HEK293 (cell line): ENCODE measurements around the gene FNDC3A.

Experiments used
- CTCF ChIA-PET: fragments of 350-600 bp; formaldehyde crosslinking; extraction: SDS; loops from one replicate; lab custom pipeline; 2021; ENCODE audit warnings: antibody characterized with exemption; lab: Yijun Ruan, JAX
- POLR2A ChIA-PET: fragments of 300-600 bp; formaldehyde crosslinking; extraction: SDS; loops from one replicate; lab custom pipeline; 2020; ENCODE audit warnings: antibody characterized with exemption, inconsistent platforms; lab: Yijun Ruan, JAX
- H3K27ac ChIP-seq: fragments of 200-500 bp; sonication (Bioruptor generic); 2 replicates; pipeline ENCODE4 v1.5.1; 2014; ENCODE audit warnings: low read depth, low read length, control low read depth, inconsistent platforms; ENCODE audit errors: extremely low read depth
- H3K36me3 ChIP-seq, 2 experiments: fragments of 200-500 bp in 1 of 2; sonication (Bioruptor generic) in 1 of 2; 1 replicate in 1 of 2; 2 replicates in 1 of 2; pipeline ENCODE4 v1.5.1; 2014 to 2017; ENCODE audit warnings: inconsistent platforms in 2 of 2, low read length in 2 of 2; ENCODE audit not compliant: control insufficient read depth in 2 of 2, insufficient read depth in 1 of 2
- H3K4me1 ChIP-seq: fragments of 200-500 bp; sonication (Bioruptor generic); 2 replicates; pipeline ENCODE4 v1.5.1; 2014; ENCODE audit warnings: mild to moderate bottlenecking, low read length, inconsistent platforms; ENCODE audit not compliant: control insufficient read depth, insufficient read depth
- H3K4me3 ChIP-seq: 2 replicates; pipeline ENCODE4 v1.5.1; 2011; ENCODE audit warnings: low read depth, mild to moderate bottlenecking, control low read depth, low read length, moderate library complexity
- H3K9me3 ChIP-seq: fragments of 200-500 bp; sonication (Bioruptor generic); 2 replicates; pipeline ENCODE4 v1.5.1; 2014; ENCODE audit warnings: low read depth, low read length, inconsistent platforms; ENCODE audit not compliant: control insufficient read depth, insufficient read depth
- IKZF3 ChIP-seq: fragments of 450-650 bp; IDR thresholded peaks from 2 replicates; pipeline ENCODE4 v1.5.0; 2018; ENCODE audit warnings: missing biosample characterization, mild to moderate bottlenecking, missing genetic modification characterization, moderate library complexity
- KLF17 ChIP-seq: fragments of 450-650 bp; formaldehyde crosslinking; IDR thresholded peaks from 2 replicates; pipeline ENCODE4 v1.5.1; 2016; ENCODE audit warnings: missing biosample characterization, missing genetic modification characterization
- SCRT2 ChIP-seq: fragments of 450-650 bp; formaldehyde crosslinking; IDR thresholded peaks from 2 replicates; pipeline ENCODE4 v1.5.1; 2016; ENCODE audit warnings: missing biosample characterization, missing genetic modification characterization
- SP3 ChIP-seq: fragments of 450-650 bp; formaldehyde crosslinking; IDR thresholded peaks from 2 replicates; pipeline ENCODE4 v1.5.1; 2016; ENCODE audit warnings: missing biosample characterization, missing genetic modification characterization
- TCF7L2 ChIP-seq: IDR thresholded peaks from 2 replicates; pipeline ENCODE4 v1.6.1; 2011; ENCODE audit warnings: low read depth, mild to moderate bottlenecking, inconsistent platforms, low read length, moderate library complexity, borderline replicate concordance
- ZNF112 ChIP-seq: fragments of 450-650 bp; formaldehyde crosslinking; IDR thresholded peaks from 2 replicates; pipeline ENCODE4 v1.5.0; 2017; ENCODE audit warnings: missing biosample characterization, missing genetic modification characterization
- ZNF16 ChIP-seq: fragments of 450-650 bp; formaldehyde crosslinking; IDR thresholded peaks from 2 replicates; pipeline ENCODE4 v1.5.1; 2016; ENCODE audit warnings: low read depth, missing biosample characterization, missing genetic modification characterization
- ZNF184 ChIP-seq: fragments of 450-650 bp; IDR thresholded peaks from 2 replicates; pipeline ENCODE4 v1.5.1; 2018; ENCODE audit warnings: missing biosample characterization, mild to moderate bottlenecking, missing genetic modification characterization
- ZNF223 ChIP-seq: fragments of 450-650 bp; formaldehyde crosslinking; IDR thresholded peaks from 2 replicates; pipeline ENCODE4 v1.5.1; 2016; ENCODE audit warnings: missing biosample characterization, missing genetic modification characterization
- ZNF350 ChIP-seq: fragments of 450-650 bp; formaldehyde crosslinking; IDR thresholded peaks from 2 replicates; pipeline ENCODE4 v1.5.0; 2017; ENCODE audit warnings: missing biosample characterization, mild to moderate bottlenecking, missing genetic modification characterization
- ZNF558 ChIP-seq: fragments of 450-650 bp; formaldehyde crosslinking; IDR thresholded peaks from 2 replicates; pipeline ENCODE4 v1.5.1; 2016; ENCODE audit warnings: missing biosample characterization, missing genetic modification characterization
- ZNF560 ChIP-seq: fragments of 450-650 bp; formaldehyde crosslinking; IDR thresholded peaks from 2 replicates; pipeline ENCODE4 v1.5.1; 2017; ENCODE audit warnings: missing biosample characterization, missing genetic modification characterization, borderline replicate concordance
- ZNF561 ChIP-seq: fragments of 450-650 bp; IDR thresholded peaks from 2 replicates; pipeline ENCODE4 v1.5.1; 2018; ENCODE audit warnings: missing biosample characterization, missing genetic modification characterization, borderline replicate concordance
- ZNF639 ChIP-seq: fragments of 450-650 bp; formaldehyde crosslinking; IDR thresholded peaks from 2 replicates; pipeline ENCODE4 v1.5.1; 2016; ENCODE audit warnings: missing biosample characterization, missing genetic modification characterization
- ZNF664 ChIP-seq: fragments of 450-650 bp; formaldehyde crosslinking; IDR thresholded peaks from 2 replicates; pipeline ENCODE4 v1.5.1; 2016; ENCODE audit warnings: missing biosample characterization, missing genetic modification characterization
- ZNF707 ChIP-seq: fragments of 450-650 bp; formaldehyde crosslinking; IDR thresholded peaks from 2 replicates; pipeline ENCODE4 v1.5.1; 2016; ENCODE audit warnings: missing biosample characterization, missing genetic modification characterization
- ZNF76 ChIP-seq: fragments of 450-650 bp; formaldehyde crosslinking; IDR thresholded peaks from 2 replicates; pipeline ENCODE4; 2016; ENCODE audit warnings: low read depth, missing biosample characterization, missing genetic modification characterization, borderline replicate concordance
- ZNF777 ChIP-seq: fragments of 450-650 bp; formaldehyde crosslinking; IDR thresholded peaks from 2 replicates; pipeline ENCODE4 v1.5.1; 2017; ENCODE audit warnings: missing biosample characterization, missing genetic modification characterization, borderline replicate concordance
- TF ChIP-seq, protein P1 (sequence below): fragments of 450-650 bp; IDR thresholded peaks from 2 replicates; pipeline ENCODE4 v1.5.1; 2018; ENCODE audit warnings: missing biosample characterization, mild to moderate bottlenecking, missing genetic modification characterization
- TF ChIP-seq, protein P2 (sequence below): fragments of 450-650 bp; formaldehyde crosslinking; IDR thresholded peaks from 2 replicates; pipeline ENCODE4 v1.5.1; 2016; ENCODE audit warnings: missing biosample characterization, missing genetic modification characterization

The FNDC3A gene

DNA sequence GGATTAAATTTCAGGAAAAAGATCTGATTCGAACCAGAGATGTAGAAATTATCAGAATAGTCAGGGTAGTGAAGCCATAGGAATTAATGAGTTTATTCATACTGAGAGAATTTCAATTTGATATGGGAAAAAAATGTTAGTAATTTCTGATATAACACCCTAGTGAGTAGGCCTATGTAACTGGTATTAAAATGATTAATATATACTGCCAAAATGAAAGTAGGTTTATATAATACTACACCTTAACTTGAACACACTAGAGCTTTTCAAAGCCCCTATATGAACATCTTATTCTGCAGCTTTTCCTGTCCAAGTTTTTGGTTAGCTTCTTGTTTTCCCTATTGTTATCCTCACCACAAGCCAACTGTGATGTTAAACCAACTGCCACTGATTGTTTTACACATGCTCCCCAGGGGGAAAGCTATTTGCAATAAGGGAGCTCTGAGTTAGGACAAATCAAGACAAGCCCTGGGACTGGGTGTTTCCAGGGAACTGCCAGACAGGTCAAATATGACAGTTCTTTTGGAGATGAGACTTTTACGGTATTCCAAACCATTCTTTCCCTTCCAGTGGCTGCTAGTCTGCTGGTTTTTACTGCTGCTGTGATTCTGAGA, 45.3 kb downstream of the FNDC3A start:
- no peaks in the 10 kb centered on the region for H3K4me1 ChIP-seq
- no peak overlapping the region for H3K4me3 ChIP-seq
- H3K27ac ChIP-seq, result no peak overlapping the region
- ChIA-PET CTCF (interaction anchor here (0.6 kb wide), 2 partner anchors 26 to 49 kb away, joined by 3 read pairs; no protein-coding TSS in a partner anchor), POLR2A (no interaction called here)
- no peaks in the 10 kb centered on the region for H3K36me3 ChIP-seq
- no peaks in the 10 kb centered on the region; the same call in 1 of the 2 replicates for H3K9me3 ChIP-seq
- TF ChIP-seq SCRT2 (tag by site-specific recombination), result no peak
- TF ChIP-seq ZNF664 (tag by site-specific recombination), result no peak
- TF ChIP-seq ZNF707 (tag by site-specific recombination), result no peak
- TF ChIP-seq TCF7L2, result no peak
- no peak for TF ChIP-seq ZNF223
- no peak for TF ChIP-seq ZNF558 (tag by site-specific recombination)
- TF ChIP-seq, all 188 proteins: peak for 0

DNA sequence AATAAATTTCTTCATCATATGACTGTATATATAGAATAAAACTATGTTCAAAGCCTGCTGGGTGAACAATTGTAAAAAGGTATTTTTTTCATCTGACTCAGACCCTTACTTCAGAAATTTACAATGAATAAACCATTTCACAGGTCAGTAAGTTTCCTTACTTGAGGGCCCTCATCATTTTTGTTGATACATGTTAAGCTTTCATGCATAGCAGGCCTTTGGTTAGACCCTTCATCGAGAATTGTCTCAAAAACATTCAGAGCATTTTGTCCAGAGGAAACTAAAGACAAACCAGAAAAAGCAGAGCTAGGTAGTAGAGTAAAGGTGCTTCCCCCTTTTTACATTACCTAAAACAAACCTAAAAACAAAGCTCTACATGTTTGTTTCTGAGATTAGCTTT, 46.2 kb downstream of the FNDC3A start:
- Histone ChIP-seq H3K27ac (no peak overlapping the region), H3K4me3 (no peak overlapping the region), H3K9me3 (no peaks in the 10 kb centered on the region; the same call in 1 of the 2 replicates), H3K4me1 (no peaks in the 10 kb centered on the region), H3K36me3 (no peaks in the 10 kb centered on the region)
- POLR2A ChIA-PET, result no interaction called here
- CTCF ChIA-PET, result interaction anchor here (1.1 kb wide), 1 partner anchor 22 kb away, joined by 3 read pairs; no protein-coding TSS in a partner anchor
- TF ChIP-seq SP3 (tag by site-specific recombination) (no peak), ZNF184 (tag by site-specific recombination) (no peak), ZNF560 (tag by site-specific recombination) (no peak), ZNF76 (tag by site-specific recombination) (no peak)
- TF ChIP-seq, all 188 proteins: peak for 0

- Histone ChIP-seq H3K4me3 (no peak overlapping the region), H3K27ac (no peak overlapping the region), H3K4me1 (no peaks in the 10 kb centered on the region), H3K36me3 (no peaks in the 10 kb centered on the region), H3K9me3 (no peaks in the 10 kb centered on the region; the same call in 1 of the 2 replicates)
- POLR2A ChIA-PET, result no interaction called here
- CTCF ChIA-PET, result interaction anchor here (0.6 to 1.1 kb wide), 2 partner anchors 23 to 52 kb away, joined by 3 read pairs; no protein-coding TSS in a partner anchor
- TF ChIP-seq, protein P1, sequence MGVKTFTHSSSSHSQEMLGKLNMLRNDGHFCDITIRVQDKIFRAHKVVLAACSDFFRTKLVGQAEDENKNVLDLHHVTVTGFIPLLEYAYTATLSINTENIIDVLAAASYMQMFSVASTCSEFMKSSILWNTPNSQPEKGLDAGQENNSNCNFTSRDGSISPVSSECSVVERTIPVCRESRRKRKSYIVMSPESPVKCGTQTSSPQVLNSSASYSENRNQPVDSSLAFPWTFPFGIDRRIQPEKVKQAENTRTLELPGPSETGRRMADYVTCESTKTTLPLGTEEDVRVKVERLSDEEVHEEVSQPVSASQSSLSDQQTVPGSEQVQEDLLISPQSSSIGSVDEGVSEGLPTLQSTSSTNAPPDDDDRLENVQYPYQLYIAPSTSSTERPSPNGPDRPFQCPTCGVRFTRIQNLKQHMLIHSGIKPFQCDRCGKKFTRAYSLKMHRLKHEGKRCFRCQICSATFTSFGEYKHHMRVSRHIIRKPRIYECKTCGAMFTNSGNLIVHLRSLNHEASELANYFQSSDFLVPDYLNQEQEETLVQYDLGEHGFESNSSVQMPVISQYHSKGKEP (tag by site-specific recombination), result no peak
- TF ChIP-seq ZNF350 (tag by site-specific recombination) (no peak), ZNF16 (tag by site-specific recombination) (no peak), KLF17 (tag by site-specific recombination) (no peak), IKZF3 (no peak), ZNF777 (tag by site-specific recombination) (no peak), ZNF639 (tag by site-specific recombination) (no peak), ZNF561 (no peak), ZNF112 (tag by site-specific recombination) (no peak)
- TF ChIP-seq, protein P2, sequence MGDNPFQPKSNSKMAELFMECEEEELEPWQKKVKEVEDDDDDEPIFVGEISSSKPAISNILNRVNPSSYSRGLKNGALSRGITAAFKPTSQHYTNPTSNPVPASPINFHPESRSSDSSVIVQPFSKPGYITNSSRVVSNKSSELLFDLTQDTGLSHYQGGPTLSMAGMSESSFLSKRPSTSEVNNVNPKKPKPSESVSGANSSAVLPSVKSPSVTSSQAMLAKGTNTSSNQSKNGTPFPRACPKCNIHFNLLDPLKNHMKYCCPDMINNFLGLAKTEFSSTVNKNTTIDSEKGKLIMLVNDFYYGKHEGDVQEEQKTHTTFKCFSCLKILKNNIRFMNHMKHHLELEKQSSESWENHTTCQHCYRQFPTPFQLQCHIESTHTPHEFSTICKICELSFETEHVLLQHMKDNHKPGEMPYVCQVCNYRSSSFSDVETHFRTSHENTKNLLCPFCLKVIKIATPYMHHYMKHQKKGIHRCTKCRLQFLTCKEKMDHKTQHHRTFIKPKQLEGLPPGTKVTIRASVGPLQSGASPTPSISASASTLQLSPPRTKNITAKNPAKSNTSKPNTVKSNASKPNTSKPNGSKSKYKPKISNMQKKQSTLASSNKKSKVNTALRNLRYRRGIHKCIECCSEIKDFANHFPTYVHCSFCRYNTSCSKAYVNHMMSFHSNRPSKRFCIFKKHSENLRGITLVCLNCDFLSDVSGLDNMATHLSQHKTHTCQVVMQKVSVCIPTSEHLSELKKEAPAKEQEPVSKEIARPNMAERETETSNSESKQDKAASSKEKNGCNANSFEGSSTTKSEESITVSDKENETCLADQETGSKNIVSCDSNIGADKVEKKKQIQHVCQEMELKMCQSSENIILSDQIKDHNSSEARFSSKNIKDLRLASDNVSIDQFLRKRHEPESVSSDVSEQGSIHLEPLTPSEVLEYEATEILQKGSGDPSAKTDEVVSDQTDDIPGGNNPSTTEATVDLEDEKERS (tag by site-specific recombination), result no peak
Measured at GRCh38 chr13:49022472-49023144, 46.9 kb downstream of the FNDC3A start.
